ENCODE results near the gene LRRN2.

LRRN2 gene

DNA sequence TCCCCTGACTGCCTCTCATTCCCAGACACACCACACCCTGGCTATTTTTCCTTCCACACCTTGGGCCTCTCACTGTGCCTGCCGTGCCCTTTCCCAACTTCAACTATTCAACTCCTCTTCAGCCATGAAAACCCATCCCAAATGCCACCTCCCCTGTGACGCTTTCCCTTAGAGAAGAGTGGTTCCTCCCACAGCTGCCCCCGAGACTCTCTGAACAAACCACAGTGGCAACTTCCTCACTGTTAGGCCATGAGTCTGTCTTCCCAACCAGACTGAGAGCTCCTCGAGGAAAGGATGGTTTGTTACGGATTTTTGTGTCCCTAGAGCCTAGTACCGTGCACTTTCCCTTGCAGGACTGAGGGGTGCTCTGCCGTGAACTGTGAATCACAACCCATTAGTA lies 59.2 kb downstream of the LRRN2 start:
- DNase-seq, result no peak

DNA sequence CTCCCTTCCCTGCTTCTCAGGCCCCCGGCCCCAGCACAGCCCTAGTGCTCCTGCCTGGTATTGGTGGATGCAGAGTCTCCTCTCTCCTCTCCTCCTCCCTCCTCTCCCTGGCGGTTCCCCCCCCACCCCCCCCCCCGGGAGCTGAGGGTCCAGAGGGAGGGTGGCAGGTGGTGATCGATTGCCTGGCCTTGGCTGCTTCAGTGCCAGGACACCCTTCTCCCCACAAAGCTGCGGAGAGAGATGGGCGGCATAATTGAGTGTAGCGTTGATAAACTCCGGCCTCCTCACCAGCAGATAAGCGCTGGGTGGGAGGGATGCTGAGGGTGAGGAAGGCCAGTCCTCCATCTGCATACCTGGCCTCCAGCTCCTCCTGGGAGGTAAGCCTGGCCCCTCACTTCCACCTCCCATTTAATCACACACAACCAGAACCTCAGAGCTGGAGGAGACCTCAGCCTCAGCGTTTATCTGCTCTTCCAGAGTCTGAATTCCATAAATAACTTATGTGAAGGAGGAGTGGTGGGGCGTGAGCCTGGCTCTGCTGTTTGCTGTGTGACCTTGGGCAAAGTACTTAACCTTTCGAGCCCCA lies 60.8 kb downstream of the LRRN2 start:
- DNase-seq, result no peak

DNA sequence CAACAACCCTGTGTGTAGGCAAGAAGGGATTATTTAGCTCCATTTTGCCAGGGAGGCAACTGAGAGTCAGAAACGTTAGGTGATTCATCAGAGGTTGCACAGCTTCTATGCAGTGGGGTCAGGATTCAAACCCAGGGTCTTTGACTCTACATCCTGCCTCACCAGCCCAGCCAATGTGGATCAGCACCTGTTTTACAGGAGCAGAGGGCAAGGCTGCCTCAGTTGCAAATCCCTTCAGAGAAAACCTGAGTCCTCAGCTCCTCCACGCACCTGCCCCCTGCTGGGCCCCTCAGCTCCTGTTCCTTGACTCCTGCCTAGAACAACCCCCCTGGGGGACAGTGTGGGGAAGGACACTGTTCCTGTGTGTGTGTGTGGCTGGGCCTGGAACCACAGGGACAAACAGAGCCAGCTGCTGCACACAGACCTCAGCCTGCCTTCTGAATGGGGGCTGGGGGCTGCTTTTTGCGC lies 61.6 kb downstream of the LRRN2 start:
- DNase-seq, result no peak

DNA sequence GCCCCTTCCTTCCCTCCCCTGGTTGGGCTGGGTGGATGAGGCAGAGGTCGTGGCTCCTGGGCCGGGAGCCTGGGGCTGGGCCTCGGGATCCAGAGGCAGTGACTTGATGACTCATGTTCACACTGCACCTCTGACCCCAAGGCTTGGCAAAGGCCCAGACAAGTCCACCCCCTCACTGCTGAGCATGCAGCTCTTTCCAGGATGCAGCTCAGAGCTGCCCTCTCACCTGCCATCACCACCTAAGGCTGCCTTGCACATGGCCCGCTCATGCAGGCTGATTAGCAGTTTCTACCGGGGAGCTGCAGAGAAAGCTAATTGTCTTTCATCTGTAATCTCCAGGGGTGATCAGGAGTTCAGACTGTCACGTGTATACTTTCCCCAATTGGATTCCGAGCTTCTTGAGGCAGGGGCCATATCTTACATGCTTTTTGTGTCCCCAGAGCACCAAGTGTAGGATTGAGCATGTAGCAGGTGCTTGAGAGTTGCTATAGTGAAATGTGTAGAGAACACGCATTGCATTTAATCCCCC lies 62.1 kb downstream of the LRRN2 start:
- no peak for DNase-seq

DNA sequence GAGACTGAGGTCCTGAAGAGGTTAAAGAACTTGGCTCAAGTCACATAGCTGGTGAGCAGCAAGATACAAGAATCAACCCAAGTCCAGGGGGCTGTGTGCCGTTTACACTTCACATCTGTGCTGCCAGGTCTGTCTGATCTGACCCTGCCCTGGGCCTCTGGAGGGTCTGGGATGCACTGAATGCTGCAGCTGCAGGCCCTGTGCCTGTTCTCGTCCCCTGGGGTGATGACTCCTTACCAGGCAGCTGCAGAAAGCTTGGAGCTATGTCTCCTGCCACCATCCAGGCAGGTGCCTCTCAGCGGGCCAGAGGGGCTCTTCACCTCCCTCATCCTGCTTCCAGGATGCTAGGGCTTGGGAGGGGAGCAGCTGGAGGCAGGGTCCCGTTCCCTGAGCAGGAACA lies 63.5 kb downstream of the LRRN2 start:
- no peak for DNase-seq

DNA sequence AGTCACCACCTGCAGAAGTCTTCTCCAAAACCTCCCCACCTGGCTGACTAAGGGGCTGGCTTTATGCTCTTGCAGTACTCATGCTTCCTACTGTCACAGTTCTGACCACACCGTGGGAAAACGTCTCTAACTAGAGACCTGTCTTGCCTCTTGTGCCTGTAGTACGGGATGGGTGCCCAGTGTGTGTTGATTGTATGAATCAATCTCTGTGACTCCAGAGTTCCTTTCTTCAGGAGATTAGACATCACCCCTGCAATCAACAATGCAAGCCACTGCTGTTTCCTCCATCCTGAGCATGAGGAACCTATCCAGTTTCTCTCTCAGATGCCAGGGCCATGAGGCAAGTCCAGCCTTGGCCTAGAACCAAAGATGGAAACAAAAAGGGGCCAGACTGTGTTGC lies 64.1 kb downstream of the LRRN2 start:
- DNase-seq, result no peak

DNA sequence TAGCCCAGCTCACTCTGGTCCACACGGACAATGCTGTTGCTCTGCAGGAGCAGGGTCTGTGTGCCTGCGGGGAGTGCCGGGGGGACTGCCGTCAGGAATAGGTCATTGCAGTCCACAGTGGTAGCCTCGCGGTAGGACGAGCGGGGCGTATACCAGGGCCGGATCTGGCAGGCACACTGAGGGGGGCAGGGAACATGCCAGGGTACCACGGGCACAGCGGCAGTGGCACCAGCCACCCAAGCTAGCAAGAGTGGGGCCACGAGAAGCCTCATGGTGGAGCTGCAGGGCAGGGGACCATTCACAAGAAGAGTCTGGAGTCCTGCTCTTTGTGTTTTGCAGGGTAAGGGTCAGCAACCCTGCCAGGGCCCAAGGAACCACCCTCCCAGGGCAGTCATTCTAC lies 65.8 kb downstream of the LRRN2 start:
- no peak for DNase-seq

DNA sequence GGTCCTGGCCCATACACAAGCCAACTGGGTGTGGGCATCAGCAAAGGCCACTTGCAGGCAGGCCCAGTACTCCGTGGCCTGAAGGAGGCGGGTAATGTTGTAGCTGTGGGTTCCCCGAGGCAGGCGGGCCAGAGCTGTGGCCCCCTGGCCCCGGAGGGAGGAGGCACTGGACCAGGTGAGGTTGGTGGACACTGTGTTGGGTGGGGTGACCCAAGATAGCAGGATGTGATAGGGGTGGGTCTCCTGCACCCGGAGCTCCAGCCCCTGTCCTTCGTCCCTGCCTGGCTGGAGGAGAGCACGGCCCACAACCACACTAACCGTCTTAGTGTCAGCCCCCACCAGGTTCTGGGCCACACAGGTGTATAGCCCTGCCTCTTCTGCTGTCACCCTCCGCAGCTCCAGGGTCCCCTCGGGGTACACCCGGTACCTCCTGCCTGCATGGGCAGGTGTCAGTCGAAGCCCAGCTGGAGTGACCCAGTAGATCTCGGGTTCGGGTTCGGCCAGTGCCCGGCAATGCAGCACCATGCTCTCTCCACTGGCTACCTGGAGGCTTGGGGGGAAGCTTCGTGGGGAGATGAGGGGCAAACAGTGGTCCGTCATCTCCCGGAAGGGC lies 67.3 kb downstream of the LRRN2 start:
- no peak for DNase-seq

DNA sequence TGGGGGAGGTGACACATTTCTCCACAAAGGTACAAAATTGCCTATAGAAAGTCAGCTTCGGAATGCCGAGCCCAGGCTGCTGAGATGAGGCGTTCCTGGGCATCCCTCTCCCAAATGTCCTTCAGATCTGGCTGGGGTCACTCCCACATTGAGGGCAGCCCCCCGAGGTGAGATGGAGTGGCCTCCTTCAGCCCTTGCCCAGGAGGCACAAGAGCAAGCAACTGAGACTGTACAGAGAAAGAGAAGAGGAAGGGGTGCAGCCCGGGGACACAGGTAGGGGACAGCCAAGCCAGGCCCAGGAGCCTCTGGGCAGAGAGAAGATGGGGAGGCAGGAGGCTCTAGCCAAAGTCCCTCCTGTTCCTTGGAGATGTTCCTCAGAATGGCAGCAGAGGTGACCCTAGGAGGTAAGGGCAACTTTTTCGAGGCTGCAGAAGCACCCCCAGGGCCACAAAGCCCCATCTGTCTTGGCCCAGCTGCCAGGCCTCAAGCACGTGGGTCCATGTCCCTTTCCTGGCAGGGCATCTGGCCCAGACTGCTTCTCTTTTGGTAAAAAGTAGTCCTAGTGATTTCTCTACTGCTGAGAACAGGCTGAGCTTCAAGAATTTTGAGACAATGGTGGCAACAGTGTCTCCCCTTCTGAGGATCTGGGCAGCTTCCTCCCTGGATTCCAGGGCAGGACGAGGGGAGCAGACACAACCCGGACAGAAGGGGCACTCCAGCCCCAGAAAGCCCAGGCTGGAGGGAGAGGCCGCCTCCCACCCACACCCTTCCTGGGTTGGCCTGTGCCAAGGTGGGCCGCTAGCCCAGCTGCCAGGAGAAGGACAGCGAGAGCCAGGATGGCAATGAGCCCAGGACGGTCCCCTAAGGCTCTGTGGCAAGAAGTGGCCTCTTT lies 68.0 kb downstream of the LRRN2 start:
- DNase-seq, result no peak

DNA sequence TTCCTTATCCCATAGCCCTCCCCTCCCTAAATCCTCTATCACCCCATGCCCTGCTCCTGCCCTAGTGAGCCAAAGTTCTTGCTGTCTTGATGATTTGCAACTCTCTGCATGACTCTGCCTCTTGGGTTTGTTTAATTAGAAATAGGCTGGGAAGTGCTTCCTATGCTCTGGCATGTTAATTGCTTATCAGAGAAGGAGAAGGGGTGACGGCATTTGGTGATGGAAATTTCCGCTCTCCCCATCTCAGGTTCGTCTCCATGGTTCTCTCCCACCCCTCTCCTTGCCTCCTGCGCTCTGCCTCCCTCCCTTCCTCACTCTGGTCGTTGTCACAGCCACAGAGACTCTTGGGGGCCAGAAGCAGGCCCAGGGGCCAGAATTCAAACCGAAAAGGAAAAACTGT lies 68.9 kb downstream of the LRRN2 start:
- no peak for DNase-seq

DNA sequence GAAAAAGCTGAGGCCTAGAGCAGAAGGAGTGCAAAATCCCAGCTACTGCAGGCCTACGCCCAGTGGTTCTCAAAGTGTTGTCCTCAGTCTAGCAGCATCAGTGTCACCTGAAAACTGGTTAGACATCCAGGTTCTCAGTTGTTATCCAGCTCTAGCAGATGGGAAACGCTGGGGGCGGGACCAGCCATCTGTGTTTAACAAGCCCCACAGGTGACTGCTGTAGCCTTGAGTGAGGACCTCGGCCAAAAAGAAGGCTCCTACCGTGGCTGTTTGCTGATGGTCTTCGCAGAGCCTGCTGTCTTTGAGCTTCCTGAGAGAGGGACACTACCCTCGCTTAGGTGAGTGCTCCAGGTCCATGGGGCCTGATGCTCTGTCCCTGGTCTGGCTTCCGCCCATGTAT lies 69.7 kb downstream of the LRRN2 start:
- DNase-seq, result no peak

DNA sequence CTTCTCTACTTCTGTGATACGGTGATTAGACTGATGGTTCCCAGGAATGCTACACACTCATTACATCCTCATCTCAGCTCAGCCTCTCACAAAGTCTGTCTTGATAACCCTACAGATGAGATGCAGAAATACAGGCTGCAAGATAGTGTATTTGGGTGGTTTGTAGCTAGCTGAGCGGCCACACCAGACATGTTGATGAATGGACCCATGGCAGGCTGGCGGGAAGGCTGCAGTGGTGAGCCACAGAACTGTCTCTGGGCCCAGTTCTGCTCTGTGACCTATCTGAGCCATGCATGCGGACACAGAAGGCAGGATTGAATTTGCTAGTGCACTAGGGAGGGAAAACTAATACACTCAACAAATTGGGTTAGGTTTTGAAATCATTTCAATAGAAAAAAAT lies 71.9 kb downstream of the LRRN2 start:
- DNase-seq, result no peak

DNA sequence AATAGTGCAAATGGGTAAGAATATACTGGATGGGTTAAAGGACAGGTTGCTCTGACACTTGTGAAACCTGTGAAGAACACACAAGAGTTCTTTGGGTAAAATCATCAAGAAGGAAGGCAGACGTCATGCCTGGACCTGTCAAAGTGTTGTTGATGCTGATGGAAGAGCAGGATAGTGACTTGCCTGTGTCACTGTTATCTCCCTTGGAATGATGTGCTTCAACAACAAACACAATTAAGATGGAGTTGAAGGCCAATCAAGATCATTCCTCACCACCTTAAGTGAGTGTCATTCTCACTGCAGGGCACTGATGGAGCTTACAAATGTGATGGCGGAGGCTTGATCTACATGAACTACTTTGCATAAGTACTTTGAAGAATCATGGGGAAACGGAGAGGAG lies 73.2 kb downstream of the LRRN2 start:
- DNase-seq, result no peak

DNA sequence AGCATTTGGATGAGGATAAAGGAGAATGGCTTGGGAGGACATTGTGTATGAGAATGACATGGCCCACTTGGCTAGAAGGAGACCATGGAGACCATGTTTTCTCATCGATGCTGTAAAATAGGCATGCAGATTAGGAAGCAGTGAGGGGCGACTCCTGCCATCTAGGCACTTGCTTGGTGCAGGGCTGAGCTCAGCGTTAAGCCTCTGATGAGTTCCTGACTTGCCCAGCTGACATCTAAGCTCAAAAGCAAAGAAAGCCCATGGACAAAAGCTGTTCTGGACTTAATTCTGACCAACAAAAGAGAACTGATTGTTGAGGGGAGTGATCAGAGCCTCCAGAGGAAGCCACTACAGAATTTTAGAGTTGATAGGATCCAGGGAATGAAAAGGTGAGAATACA lies 74.5 kb downstream of the LRRN2 start:
- DNase-seq, result no peak

DNA sequence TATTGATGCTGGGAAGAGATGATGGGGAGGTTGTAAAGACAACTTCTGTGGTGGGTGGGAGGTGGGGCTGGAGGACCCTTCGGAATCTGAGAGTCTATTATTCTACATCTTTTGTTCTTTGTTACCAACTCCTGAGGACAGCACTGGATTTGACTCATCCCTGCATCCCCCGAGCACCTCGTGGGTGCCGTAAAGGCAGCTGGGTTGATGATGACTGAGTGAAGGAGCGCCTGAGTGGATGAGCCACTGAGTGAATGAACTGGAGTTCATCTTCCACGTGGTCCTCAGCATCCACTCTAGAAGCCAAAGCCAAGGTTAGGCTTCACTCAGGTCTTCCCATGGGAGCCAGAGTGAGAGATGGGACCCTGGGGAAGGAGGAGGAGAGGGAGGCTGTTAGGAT lies 77.6 kb downstream of the LRRN2 start:
- no peak for DNase-seq

DNA sequence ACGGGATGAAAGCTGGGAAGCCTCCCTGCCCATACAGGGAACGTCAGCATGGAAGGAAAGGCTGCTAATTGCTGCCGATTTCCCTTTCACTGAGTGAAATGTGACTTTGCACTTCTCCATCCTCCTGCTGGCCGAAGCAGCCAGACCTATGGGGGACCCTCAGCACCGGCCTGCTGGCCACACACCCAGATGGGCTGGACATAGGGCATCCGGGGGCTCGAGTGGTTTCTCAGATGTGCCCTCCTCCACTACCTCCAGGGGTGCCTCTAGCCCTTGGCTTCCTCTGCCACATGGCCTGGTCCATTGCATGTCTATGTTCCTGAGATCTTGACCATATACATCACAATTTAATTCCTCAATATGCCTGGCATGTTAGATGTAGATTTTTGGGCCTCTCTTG lies 79.7 kb downstream of the LRRN2 start:
- no peak for DNase-seq

DNA sequence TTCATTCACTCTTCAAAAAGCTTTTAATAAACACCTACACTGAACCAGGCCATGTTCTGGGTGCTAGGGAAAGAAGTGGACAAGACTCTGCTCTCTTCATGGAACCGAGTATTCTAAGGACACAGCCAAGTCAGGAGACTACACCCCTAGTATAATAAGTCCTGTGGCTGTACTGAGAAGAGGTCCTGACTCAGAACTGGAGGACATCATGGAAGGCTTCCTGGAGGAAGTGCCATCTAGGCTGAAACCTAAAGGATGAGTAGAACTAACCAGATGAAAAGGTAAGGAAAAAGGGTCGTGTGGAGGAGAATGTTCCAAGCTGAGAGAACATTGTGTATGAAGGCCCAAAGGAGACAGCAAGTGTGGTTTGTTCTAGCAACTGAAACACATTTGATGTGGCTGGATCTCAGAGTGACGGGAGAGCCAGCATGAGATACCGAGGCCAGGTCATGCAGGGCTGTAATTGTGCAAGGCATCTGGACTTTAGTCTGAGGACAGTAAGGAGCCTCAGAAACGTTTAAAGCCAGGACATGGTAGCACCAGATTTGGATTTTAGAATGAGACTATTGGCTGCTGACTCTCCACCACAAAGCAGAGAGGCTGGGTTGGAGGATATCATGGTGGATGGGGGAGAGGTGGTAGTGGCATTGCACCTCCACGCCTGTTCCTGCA lies 82.5 kb downstream of the LRRN2 start:
- DNase-seq, result no peak

DNA sequence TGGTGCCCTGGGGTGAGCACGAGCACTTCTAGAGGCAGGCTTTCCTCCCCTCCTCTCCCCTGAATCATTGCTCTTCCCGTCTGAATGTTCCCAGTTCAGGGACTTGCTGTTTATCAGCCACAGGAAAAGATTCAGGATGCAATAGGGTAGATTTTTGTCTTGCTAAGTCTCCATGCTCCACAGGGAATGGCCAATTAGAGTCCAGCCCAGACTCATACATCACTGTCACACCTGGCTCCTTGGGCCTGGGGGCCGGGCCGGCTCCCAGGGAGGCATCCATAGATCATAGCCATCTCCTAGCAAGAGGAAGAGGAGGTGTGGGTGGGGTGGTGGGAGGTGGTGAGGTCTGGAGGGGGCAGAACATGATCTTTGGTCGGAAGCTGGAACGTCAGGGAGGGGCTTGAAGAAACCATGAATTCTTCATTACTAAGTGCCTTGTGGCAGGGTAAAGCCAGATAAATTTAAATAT lies 83.4 kb downstream of the LRRN2 start:
- DNase-seq, result no peak

DNA sequence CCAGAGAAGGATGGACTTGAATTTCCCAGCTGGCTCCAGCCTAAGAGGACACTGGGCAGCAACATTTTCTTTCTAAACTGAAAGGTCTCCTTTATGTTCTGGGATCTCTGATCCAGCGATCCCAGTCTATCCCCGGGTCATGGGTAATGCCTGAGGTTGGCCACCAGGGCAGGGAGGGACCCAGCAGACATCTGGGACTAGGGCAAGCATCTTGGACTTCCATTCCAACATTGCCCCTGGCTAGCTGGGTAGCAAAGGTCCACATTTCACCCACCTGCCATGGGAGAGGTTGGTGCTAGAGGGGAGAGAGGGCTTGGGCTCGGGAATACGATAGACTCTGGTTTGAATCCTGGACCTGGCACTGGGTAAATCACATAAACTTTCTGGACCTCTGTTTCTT lies 84.6 kb downstream of the LRRN2 start:
- DNase-seq, result no peak

DNA sequence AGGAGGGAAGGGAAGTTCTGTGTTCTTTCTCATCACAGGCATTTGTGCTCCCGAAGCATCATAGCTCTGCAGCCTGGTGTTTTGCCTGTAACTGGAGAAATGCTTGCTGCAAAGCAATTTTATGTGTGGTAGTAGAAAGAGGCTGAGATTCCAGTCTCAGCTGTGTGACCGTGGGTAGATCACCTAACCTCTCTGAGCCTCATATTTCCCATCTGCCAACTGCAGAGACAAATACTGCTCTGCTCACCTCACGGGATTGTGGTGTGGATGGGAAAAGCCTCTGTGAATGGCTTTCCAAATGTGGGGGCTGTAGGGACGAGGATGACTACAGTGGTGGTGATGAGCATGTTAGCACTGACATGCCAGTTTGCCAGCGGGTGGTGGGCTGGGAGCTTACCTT lies 85.3 kb downstream of the LRRN2 start:
- no peak for DNase-seq

DNA sequence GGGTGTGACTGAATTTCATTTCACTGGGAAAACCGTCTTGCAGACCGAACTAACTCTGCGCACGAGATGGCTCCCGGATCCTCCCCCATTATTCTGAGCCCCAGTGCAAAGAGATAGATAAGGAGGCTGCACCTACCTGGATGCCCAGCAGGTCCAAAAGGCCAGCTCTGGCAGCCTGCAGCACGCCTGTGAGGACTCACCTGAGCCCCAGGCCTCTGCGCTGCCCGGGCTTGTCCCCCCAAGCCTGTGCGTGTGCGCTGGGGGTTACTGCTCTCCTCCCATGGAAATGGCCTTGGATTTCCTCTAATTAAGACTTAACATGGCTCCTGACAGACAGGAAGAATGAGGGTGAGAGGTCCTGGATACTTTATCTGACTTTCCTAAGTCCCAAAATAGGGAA lies 85.9 kb downstream of the LRRN2 start:
- DNase-seq, result no peak

DNA sequence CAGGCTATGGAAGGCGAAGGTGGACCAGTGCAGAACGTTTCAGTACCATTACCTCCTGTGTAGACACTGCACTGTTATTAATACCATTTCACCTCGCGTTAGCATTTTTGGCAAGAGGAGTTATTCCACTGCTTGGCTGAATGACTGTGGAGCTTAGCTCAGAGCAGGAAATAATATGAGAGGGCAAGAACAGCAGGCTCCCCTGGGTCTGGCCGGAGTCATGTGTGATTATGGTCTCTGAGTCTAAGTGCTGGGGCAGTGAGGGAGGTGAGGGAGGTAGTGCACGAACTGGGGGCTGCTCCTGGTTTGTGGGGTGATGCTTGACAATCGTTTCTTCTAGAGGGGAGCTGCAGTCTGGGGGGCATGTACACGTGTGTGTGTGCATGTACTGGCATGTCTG lies 86.4 kb downstream of the LRRN2 start:
- DNase-seq, result no peak

DNA sequence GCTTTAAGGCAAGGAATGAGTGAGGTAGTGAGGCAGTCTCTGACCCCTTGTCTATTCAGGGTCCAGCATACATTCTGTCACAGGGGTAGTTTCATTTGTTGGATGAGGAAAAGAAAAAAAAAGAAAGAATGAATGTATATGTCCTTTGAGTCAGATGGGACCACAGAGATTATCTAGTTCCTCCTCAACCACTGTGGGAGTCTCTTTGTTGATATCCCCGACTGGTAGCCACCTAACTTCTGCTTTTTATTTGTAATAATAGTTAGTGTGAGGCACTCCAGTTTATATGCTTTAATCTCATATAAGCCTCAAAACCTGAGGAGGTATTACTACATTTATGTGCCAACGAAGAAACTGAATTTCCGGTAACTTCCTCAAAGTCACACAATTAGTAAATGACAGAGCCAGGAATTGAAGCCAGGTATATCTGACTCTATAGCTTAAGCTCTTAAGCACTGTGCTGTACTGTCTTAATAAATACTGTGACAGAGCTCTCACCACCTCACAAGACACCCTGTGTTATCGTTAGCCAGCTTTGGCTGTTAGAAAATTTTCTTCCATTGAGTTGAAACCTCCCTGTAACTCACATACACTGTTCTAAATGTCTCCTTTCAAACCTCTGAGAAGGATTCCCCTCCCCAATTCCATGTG lies 87.1 kb downstream of the LRRN2 start:
- DNase-seq, result no peak
